ENCODE measurements around the gene DNAH11. TPM values are rescaled to one million over a fixed set of nuclear protein-coding genes. Genes with fewer than 3 reads are reported as not detected.

DNAH11 gene
- total and polyA plus RNA-seq, 4 donors = 0.05 to 0.50 (median 0.11) TPM

DNA sequence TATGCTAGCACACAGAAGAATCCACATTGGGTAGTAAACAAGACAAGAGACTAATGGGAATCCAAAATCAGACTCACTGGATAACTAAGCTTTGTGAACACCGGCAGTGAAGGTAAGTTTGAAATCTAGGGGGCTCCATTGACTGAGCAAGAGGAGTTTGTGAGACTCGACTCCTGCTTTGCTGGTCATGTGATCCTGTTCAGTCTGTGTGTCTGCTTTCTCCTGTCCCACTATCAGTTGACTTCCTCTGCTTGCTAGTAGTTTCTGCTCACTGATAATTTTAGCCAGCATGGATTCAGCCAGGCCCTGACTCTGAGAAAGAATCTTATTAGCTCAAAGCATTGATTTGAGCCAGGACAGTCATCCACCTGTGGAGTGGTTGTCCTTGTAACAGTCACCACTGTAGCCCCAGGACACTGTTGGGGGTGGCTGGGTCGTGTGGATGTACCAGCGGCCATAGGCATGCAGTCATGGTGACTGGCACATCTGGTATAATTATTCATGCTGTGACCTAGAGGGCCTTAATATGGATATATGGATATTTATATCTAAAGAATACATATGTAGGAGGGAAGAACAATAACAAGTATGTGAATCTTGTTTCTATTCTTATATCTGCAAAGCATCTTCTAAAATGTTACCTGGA, 44.4 kb downstream of the DNAH11 start (continued):
- TF ChIP-seq ATF3 (IDR thresholded peaks at IDR 0.05) = no peak
- TF ChIP-seq HNF4G (IDR thresholded peaks at IDR 0.05) = no peak
- no peak for TF ChIP-seq SP1 (IDR thresholded peaks at IDR 0.05)
- TF ChIP-seq, protein P1, sequence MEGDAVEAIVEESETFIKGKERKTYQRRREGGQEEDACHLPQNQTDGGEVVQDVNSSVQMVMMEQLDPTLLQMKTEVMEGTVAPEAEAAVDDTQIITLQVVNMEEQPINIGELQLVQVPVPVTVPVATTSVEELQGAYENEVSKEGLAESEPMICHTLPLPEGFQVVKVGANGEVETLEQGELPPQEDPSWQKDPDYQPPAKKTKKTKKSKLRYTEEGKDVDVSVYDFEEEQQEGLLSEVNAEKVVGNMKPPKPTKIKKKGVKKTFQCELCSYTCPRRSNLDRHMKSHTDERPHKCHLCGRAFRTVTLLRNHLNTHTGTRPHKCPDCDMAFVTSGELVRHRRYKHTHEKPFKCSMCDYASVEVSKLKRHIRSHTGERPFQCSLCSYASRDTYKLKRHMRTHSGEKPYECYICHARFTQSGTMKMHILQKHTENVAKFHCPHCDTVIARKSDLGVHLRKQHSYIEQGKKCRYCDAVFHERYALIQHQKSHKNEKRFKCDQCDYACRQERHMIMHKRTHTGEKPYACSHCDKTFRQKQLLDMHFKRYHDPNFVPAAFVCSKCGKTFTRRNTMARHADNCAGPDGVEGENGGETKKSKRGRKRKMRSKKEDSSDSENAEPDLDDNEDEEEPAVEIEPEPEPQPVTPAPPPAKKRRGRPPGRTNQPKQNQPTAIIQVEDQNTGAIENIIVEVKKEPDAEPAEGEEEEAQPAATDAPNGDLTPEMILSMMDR (IDR thresholded peaks at IDR 0.05; ENCODE audit: low read depth, low read length, missing input control) = no peak
- TF ChIP-seq GABPA (IDR thresholded peaks at IDR 0.05 in 1 of 2, conservative IDR thresholded peaks at IDR 0.05 in 1 of 2) = no peak
- no peak for TF ChIP-seq NR2F2 (IDR thresholded peaks at IDR 0.05)
- no peak for TF ChIP-seq YY1 (IDR thresholded peaks at IDR 0.05)

GRCh38 chr7:21596801-21597200, 54.0 kb downstream of the DNAH11 start:
- Histone ChIP-seq H3K27ac (ENCODE audit: low read depth in 1 of 2, low read length in 2 of 2) (no peak overlapping the region), H3K9ac (ENCODE audit: low read depth in 1 of 2, low read length in 2 of 2) (no peak overlapping the region), H3K4me1 (ENCODE audit: control insufficient read depth in 4 of 4, insufficient read depth in 4 of 4, low read length in 3 of 4) (no peaks in the 10 kb centered on the region), H3K27me3 (ENCODE audit: control insufficient read depth in 4 of 4, insufficient read depth in 4 of 4, low read length in 3 of 4) (no peaks in the 10 kb centered on the region), H3K9me3 (ENCODE audit: control insufficient read depth in 4 of 4, low read length in 3 of 4) (no peaks in the 10 kb centered on the region), H3K36me3 (ENCODE audit: control insufficient read depth in 4 of 4, insufficient read depth in 3 of 4, low read depth in 1 of 4, low read length in 3 of 4) (no peaks in the 10 kb centered on the region), H3K4me3 (ENCODE audit: low read depth in 1 of 3, low read length in 3 of 3) (no peak overlapping the region)
- no peak for TF ChIP-seq FOXA1 (IDR thresholded peaks at IDR 0.05)
- TF ChIP-seq GABPA (IDR thresholded peaks at IDR 0.05 in 1 of 2, conservative IDR thresholded peaks at IDR 0.05 in 1 of 2) = no peak
- TF ChIP-seq ATF3 (IDR thresholded peaks at IDR 0.05) = no peak
- no peak for TF ChIP-seq NR2F2 (IDR thresholded peaks at IDR 0.05)
- TF ChIP-seq, protein P1 (IDR thresholded peaks at IDR 0.05; ENCODE audit: low read depth, low read length, missing input control) = no peak
- TF ChIP-seq SP1 (IDR thresholded peaks at IDR 0.05) = no peak
- no peak for TF ChIP-seq RAD21 (IDR thresholded peaks at IDR 0.05)
- TF ChIP-seq, protein P2, sequence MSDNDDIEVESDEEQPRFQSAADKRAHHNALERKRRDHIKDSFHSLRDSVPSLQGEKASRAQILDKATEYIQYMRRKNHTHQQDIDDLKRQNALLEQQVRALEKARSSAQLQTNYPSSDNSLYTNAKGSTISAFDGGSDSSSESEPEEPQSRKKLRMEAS (IDR thresholded peaks at IDR 0.05) = no peak
- no peak for TF ChIP-seq JUND (IDR thresholded peaks at IDR 0.05)
- TF ChIP-seq YY1 (IDR thresholded peaks at IDR 0.05) = no peak
- 86% methylated on average over 4 of the region's 4 CpGs for WGBS
- no peak for DNase-seq (ENCODE audit: low spot score)

GRCh38 chr7:21603462-21603861, 60.6 kb downstream of the DNAH11 start:
- Histone ChIP-seq H3K27me3 (ENCODE audit: control insufficient read depth in 4 of 4, insufficient read depth in 4 of 4, low read length in 3 of 4) (no peaks in the 10 kb centered on the region), H3K4me3 (ENCODE audit: low read depth in 1 of 3, low read length in 3 of 3) (no peak overlapping the region), H3K9ac (ENCODE audit: low read depth in 1 of 2, low read length in 2 of 2) (no peak overlapping the region), H3K36me3 (ENCODE audit: control insufficient read depth in 4 of 4, insufficient read depth in 3 of 4, low read depth in 1 of 4, low read length in 3 of 4) (no peaks in the 10 kb centered on the region), H3K27ac (ENCODE audit: low read depth in 1 of 2, low read length in 2 of 2) (no peak overlapping the region), H3K9me3 (ENCODE audit: control insufficient read depth in 4 of 4, low read length in 3 of 4) (no peaks in the 10 kb centered on the region), H3K4me1 (ENCODE audit: control insufficient read depth in 4 of 4, insufficient read depth in 4 of 4, low read length in 3 of 4) (peaks cover 0 to 16% (median 4%) of the 10 kb centered on the region in 4 donors)
- DNase-seq (ENCODE audit: low spot score) = no peak
- no peak for TF ChIP-seq GABPA (IDR thresholded peaks at IDR 0.05 in 1 of 2, conservative IDR thresholded peaks at IDR 0.05 in 1 of 2)
- TF ChIP-seq, protein P2 (IDR thresholded peaks at IDR 0.05) = no peak
- TF ChIP-seq FOXA1 (IDR thresholded peaks at IDR 0.05) = no peak
- TF ChIP-seq ATF3 (IDR thresholded peaks at IDR 0.05) = no peak
- TF ChIP-seq, protein P3, sequence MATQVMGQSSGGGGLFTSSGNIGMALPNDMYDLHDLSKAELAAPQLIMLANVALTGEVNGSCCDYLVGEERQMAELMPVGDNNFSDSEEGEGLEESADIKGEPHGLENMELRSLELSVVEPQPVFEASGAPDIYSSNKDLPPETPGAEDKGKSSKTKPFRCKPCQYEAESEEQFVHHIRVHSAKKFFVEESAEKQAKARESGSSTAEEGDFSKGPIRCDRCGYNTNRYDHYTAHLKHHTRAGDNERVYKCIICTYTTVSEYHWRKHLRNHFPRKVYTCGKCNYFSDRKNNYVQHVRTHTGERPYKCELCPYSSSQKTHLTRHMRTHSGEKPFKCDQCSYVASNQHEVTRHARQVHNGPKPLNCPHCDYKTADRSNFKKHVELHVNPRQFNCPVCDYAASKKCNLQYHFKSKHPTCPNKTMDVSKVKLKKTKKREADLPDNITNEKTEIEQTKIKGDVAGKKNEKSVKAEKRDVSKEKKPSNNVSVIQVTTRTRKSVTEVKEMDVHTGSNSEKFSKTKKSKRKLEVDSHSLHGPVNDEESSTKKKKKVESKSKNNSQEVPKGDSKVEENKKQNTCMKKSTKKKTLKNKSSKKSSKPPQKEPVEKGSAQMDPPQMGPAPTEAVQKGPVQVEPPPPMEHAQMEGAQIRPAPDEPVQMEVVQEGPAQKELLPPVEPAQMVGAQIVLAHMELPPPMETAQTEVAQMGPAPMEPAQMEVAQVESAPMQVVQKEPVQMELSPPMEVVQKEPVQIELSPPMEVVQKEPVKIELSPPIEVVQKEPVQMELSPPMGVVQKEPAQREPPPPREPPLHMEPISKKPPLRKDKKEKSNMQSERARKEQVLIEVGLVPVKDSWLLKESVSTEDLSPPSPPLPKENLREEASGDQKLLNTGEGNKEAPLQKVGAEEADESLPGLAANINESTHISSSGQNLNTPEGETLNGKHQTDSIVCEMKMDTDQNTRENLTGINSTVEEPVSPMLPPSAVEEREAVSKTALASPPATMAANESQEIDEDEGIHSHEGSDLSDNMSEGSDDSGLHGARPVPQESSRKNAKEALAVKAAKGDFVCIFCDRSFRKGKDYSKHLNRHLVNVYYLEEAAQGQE (IDR thresholded peaks at IDR 0.05) = no peak
- no peak for TF ChIP-seq JUND (IDR thresholded peaks at IDR 0.05)
- TF ChIP-seq RXRA (IDR thresholded peaks at IDR 0.05) = no peak
- no peak for TF ChIP-seq FOXA2 (IDR thresholded peaks at IDR 0.05)
- TF ChIP-seq NR2F2 (IDR thresholded peaks at IDR 0.05) = no peak
- TF ChIP-seq TAF1 (conservative IDR thresholded peaks at IDR 0.05) = no peak
- no peak for TF ChIP-seq HNF4A (conservative IDR thresholded peaks at IDR 0.05)
- TF ChIP-seq ZBTB33 (IDR thresholded peaks at IDR 0.05) = no peak
- no peak for TF ChIP-seq YY1 (IDR thresholded peaks at IDR 0.05)
- no peak for TF ChIP-seq HNF4G (IDR thresholded peaks at IDR 0.05)

Data from liver (tissue), 9 donors.